GM13977 (cell line): ENCODE measurements around the gene PROK1.

Experiments
- DNase-seq: peaks from one replicate; pipeline ENCODE4 v3.0.0; 2012; ENCODE audit warnings: low spot score
- CTCF ChIP-seq: IDR thresholded peaks from 2 replicates; pipeline ENCODE4 v1.5.1; 2012; ENCODE audit warnings: mild to moderate bottlenecking, control low read depth; ENCODE audit not compliant: insufficient read depth; ENCODE audit errors: extremely low read depth, missing control alignments
- in situ Hi-C: fragments of 300-500 bp; cut with MboI; formaldehyde crosslinking; loops from one replicate; pipeline ENCODE4 v1.12.0; 2022; ENCODE audit warnings: low sequenced_read_pairs, low pct_unique_long_range_greater_than_20kb, mixed read lengths, inconsistent platforms; ENCODE audit not compliant: unreplicated experiment

The PROK1 gene

GRCh38 chr1:110424699-110425611 is 26.0 kb upstream of the PROK1 start:
- TF ChIP-seq CTCF = no peak
- DNase-seq = no peak
- in situ Hi-C loops = no loop called here

- TF ChIP-seq CTCF = no peak
- DNase-seq = no peak
- in situ Hi-C loops = no loop called here
These were observed 25.3 kb upstream of the PROK1 start for GRCh38 chr1:110425612-110426152.

GRCh38 chr1:110426854-110427253 is 24.1 kb upstream of the PROK1 start:
- in situ Hi-C loops = no loop called here
- no peak for TF ChIP-seq CTCF

GRCh38 chr1:110428946-110429345 is 22.0 kb upstream of the PROK1 start:
- DNase-seq = no peak
- in situ Hi-C loops = no loop called here
- no peak for TF ChIP-seq CTCF

More at GRCh38 chr1:110426854-110427253, 24.1 kb upstream of the PROK1 start:
- DNase-seq = no peak

GRCh38 chr1:110430366-110430765 is 20.6 kb upstream of the PROK1 start:
- DNase-seq = no peak
- TF ChIP-seq CTCF = no peak
- in situ Hi-C loops = no loop called here

- DNase-seq = no peak
- in situ Hi-C loops = no loop called here
- no peak for TF ChIP-seq CTCF
These were observed 20.0 kb upstream of the PROK1 start for GRCh38 chr1:110430901-110431300.
